H9 (cell line): ENCODE results near the gene HDHD3. TPM values are rescaled to one million over a fixed set of nuclear protein-coding genes. Genes with fewer than 3 reads are reported as not detected.

Experiments used
- DNase-seq: peaks from one replicate; pipeline ENCODE4 v3.0.0-alpha.2; 2017
- H2AFZ ChIP-seq: one replicate; pipeline ENCODE4 v1.6.1; 2013; ENCODE audit warnings: mild to moderate bottlenecking, low read length, control low read depth, moderate library complexity
- H2AK5ac ChIP-seq: 2 replicates; pipeline ENCODE4 v1.6.1; 2013; ENCODE audit warnings: low read length, control low read depth, mixed read lengths; ENCODE audit not compliant: insufficient read length
- H2BK120ac ChIP-seq: one replicate; pipeline ENCODE4 v1.6.1; 2013; ENCODE audit warnings: low read depth, mild to moderate bottlenecking, low read length, control low read depth, inconsistent platforms; ENCODE audit not compliant: poor library complexity, severe bottlenecking
- H2BK12ac ChIP-seq: 2 replicates; pipeline ENCODE4 v1.6.1; 2013; ENCODE audit warnings: low read length, control low read depth, mixed read lengths, low read depth; ENCODE audit not compliant: insufficient read length
- H2BK15ac ChIP-seq: 2 replicates; pipeline ENCODE4 v1.6.1; 2013; ENCODE audit warnings: low read depth, low read length, control low read depth
- H2BK20ac ChIP-seq: one replicate; pipeline ENCODE4 v1.6.1; 2013; ENCODE audit warnings: low read depth, mild to moderate bottlenecking, low read length, control low read depth, inconsistent platforms; ENCODE audit not compliant: poor library complexity, severe bottlenecking
- H2BK5ac ChIP-seq: 2 replicates; pipeline ENCODE4 v1.6.1; 2013; ENCODE audit warnings: low read length, control low read depth, mixed read lengths; ENCODE audit not compliant: insufficient read length
- H3K14ac ChIP-seq: 2 replicates; pipeline ENCODE4 v1.6.1; 2013; ENCODE audit warnings: low read length, control low read depth; ENCODE audit not compliant: insufficient read depth
- H3K18ac ChIP-seq: 2 replicates; pipeline ENCODE4 v1.6.1; 2013; ENCODE audit warnings: low read depth, mild to moderate bottlenecking, mixed read lengths, low read length, control low read depth; ENCODE audit not compliant: insufficient read length
- H3K23ac ChIP-seq: 2 replicates; pipeline ENCODE4 v1.6.1; 2013; ENCODE audit warnings: low read length, control low read depth, mixed read lengths, low read depth; ENCODE audit not compliant: insufficient read length
- H3K23me2 ChIP-seq: 2 replicates; pipeline ENCODE4 v1.6.1; 2013; ENCODE audit warnings: low read depth, mild to moderate bottlenecking, mixed read lengths, low read length, control low read depth; ENCODE audit not compliant: insufficient read length, poor library complexity, severe bottlenecking
- H3K27ac ChIP-seq: 2 replicates; pipeline ENCODE4 v1.5.1; 2013; ENCODE audit warnings: low read length, control low read depth, mixed read lengths, low read depth; ENCODE audit not compliant: insufficient read length
- H3K27me3 ChIP-seq: 2 replicates; pipeline ENCODE4 v1.6.1; 2013; ENCODE audit warnings: low read length, control low read depth, inconsistent platforms; ENCODE audit not compliant: insufficient read depth
- H3K4ac ChIP-seq: 2 replicates; pipeline ENCODE4 v1.6.1; 2013; ENCODE audit warnings: low read depth, mild to moderate bottlenecking, control low read depth, inconsistent platforms, low read length, moderate library complexity
- H3K4me1 ChIP-seq: 2 replicates; pipeline ENCODE4 v1.6.1; 2013; ENCODE audit warnings: low read length, control low read depth, inconsistent platforms; ENCODE audit not compliant: insufficient read depth
- H3K4me2 ChIP-seq: 2 replicates; pipeline ENCODE4 v1.6.1; 2013; ENCODE audit warnings: low read length, control low read depth, mixed read lengths; ENCODE audit not compliant: insufficient read length, insufficient read depth
- H3K56ac ChIP-seq: 2 replicates; pipeline ENCODE4 v1.6.1; 2013; ENCODE audit warnings: low read depth, mild to moderate bottlenecking, mixed read lengths, low read length, control low read depth; ENCODE audit not compliant: insufficient read length
- H3K79me1 ChIP-seq: 2 replicates; pipeline ENCODE4 v1.6.1; 2013; ENCODE audit warnings: low read depth, mild to moderate bottlenecking, moderate library complexity, low read length, control low read depth, inconsistent platforms; ENCODE audit not compliant: insufficient read depth, poor library complexity, severe bottlenecking
- H3K79me2 ChIP-seq: 2 replicates; pipeline ENCODE4 v1.6.1; 2013; ENCODE audit warnings: low read length, control low read depth, inconsistent platforms; ENCODE audit not compliant: insufficient read depth
- H3K9ac ChIP-seq: 2 replicates; pipeline ENCODE4 v1.6.1; 2013; ENCODE audit warnings: low read length, control low read depth, mixed read lengths; ENCODE audit not compliant: insufficient read length; ENCODE audit errors: extremely low read depth
- H3K9me3 ChIP-seq: one replicate; pipeline ENCODE4 v1.6.1; 2013; ENCODE audit warnings: low read depth, low read length, inconsistent platforms; ENCODE audit not compliant: control insufficient read depth
- H3T11ph ChIP-seq: one replicate; pipeline ENCODE4 v1.6.1; 2013; ENCODE audit warnings: mild to moderate bottlenecking, low read length, control low read depth, inconsistent platforms
- H4K20me1 ChIP-seq: one replicate; pipeline ENCODE4 v1.6.1; 2013; ENCODE audit not compliant: control insufficient read depth, insufficient read length, insufficient read depth
- H4K5ac ChIP-seq: 2 replicates; pipeline ENCODE4 v1.6.1; 2013; ENCODE audit warnings: low read depth, mild to moderate bottlenecking, mixed read lengths, low read length, control low read depth; ENCODE audit not compliant: insufficient read length
- H4K8ac ChIP-seq: replicated peaks from 2 replicates; pipeline ENCODE4 v1.6.1; 2013; ENCODE audit warnings: low read length, control low read depth, mixed read lengths, low read depth; ENCODE audit not compliant: insufficient read length
- H4K91ac ChIP-seq: 2 replicates; pipeline ENCODE4 v1.6.1; 2013; ENCODE audit warnings: low read depth, mild to moderate bottlenecking, moderate library complexity, mixed read lengths, low read length, control low read depth; ENCODE audit not compliant: insufficient read length
- H3K27ac Mint-ChIP-seq, 3 experiments: 2 replicates in 2 of 3; 3 replicates in 1 of 3; pipeline ENCODE4 v1.8.0; 2020 to 2021; ENCODE audit warnings: mixed read lengths in 3 of 3, mild to moderate bottlenecking in 1 of 3, moderate library complexity in 1 of 3
- H3K27me3 Mint-ChIP-seq: 2 replicates; pipeline ENCODE4 v1.8.0; 2021; ENCODE audit warnings: low read depth, mild to moderate bottlenecking, moderate library complexity, mixed read lengths
- H3K36me3 Mint-ChIP-seq, 3 experiments: 2 replicates in 2 of 3; 3 replicates in 1 of 3; pipeline ENCODE4 v1.8.0; 2020 to 2021; ENCODE audit warnings: low read depth in 3 of 3, mixed read lengths in 3 of 3; ENCODE audit not compliant: insufficient read depth in 1 of 3
- H3K4me1 Mint-ChIP-seq, 2 experiments: 2 replicates each; pipeline ENCODE4 v1.8.0; 2020; ENCODE audit warnings: mixed read lengths in 2 of 2
- H3K4me3 Mint-ChIP-seq, 2 experiments: 2 replicates in 1 of 2; 3 replicates in 1 of 2; pipeline ENCODE4 v1.8.0; 2020 to 2021; ENCODE audit warnings: mild to moderate bottlenecking in 2 of 2, mixed read lengths in 2 of 2, moderate library complexity in 1 of 2
- H3K9me3 Mint-ChIP-seq, 2 experiments: 2 replicates in 1 of 2; 3 replicates in 1 of 2; pipeline ENCODE4 v1.8.0; 2020; ENCODE audit warnings: mild to moderate bottlenecking in 2 of 2, mixed read lengths in 2 of 2, moderate library complexity in 1 of 2
- CTCF ChIP-seq: fragments of 200-600 bp; sonication (generic); conservative IDR thresholded peaks from 3 replicates; pipeline ENCODE4 v1.8.0; 2021; ENCODE audit warnings: antibody characterized with exemption, mild to moderate bottlenecking
- WGBS: extraction: QIAGEN DNeasy Blood & Tissue Kit; methylation state at CpG from one replicate; pipeline ENCODE4 v1.1.7; 2013; ENCODE audit warnings: missing lambda C conversion rate, low lambda C conversion rate, mixed read lengths; ENCODE audit not compliant: insufficient read length; ENCODE audit errors: extremely low coverage; 5-methylcytosine and 5-hydroxymethylcytosine counted together
- total RNA-seq: library from RNA; stranded (reverse); gene quantifications from 2 replicates; pipeline ENCODE4 v1.2.1, GENCODE V29; 2021

HDHD3 gene
- total RNA-seq, 1 experiment from 2014 or later: 10.9 TPM

GRCh38 chr9:113343732-113344231, 33.0 kb downstream of the HDHD3 start:
- H2AFZ ChIP-seq: no peak overlapping the region
- H3K27ac Mint-ChIP-seq: no peak overlapping the region
- no peaks in the 10 kb centered on the region for H3K4me1 ChIP-seq
- no peak overlapping the region for H3T11ph ChIP-seq
- no peak overlapping the region for H3K4me3 Mint-ChIP-seq
- H3K23me2 ChIP-seq: peaks cover 9% of the 10 kb centered on the region
- no peak overlapping the region for H3K27ac ChIP-seq
- no peak overlapping the region for H2BK12ac ChIP-seq
- no peak overlapping the region for H3K23ac ChIP-seq
- no peak overlapping the region for H4K91ac ChIP-seq
- WGBS: no CpG with 5 or more reads among the region's 1 CpG
- no peak for DNase-seq
- H3K14ac ChIP-seq: no peak overlapping the region
- H3K9ac ChIP-seq: no peak overlapping the region
- H2BK5ac ChIP-seq: no peak overlapping the region
- H2AK5ac ChIP-seq: no peak overlapping the region
- no peak overlapping the region for H3K4ac ChIP-seq
- no peak overlapping the region for H4K8ac ChIP-seq
- H3K27me3 Mint-ChIP-seq: peaks cover 51% of the 10 kb centered on the region
- no peaks in the 10 kb centered on the region for H3K79me2 ChIP-seq
- no peak overlapping the region for H4K5ac ChIP-seq
- no peaks in the 10 kb centered on the region for H3K36me3 Mint-ChIP-seq
- H3K18ac ChIP-seq: no peak overlapping the region
- no peaks in the 10 kb centered on the region for H4K20me1 ChIP-seq
- H3K9me3 ChIP-seq: no peaks in the 10 kb centered on the region
- H3K9me3 Mint-ChIP-seq: no peaks in the 10 kb centered on the region; a peak in 1 of 5 replicates
- no peaks in the 10 kb centered on the region for H3K79me1 ChIP-seq
- no peak overlapping the region for H2BK20ac ChIP-seq
- peaks cover 0 to 12% of the 10 kb centered on the region in 2 experiments for H3K4me1 Mint-ChIP-seq
- no peak overlapping the region for H2BK120ac ChIP-seq
- TF ChIP-seq CTCF: no peak
- no peak overlapping the region for H3K4me2 ChIP-seq
- no peaks in the 10 kb centered on the region; the same call in 1 of the 2 replicates for H3K27me3 ChIP-seq
- no peak overlapping the region for H2BK15ac ChIP-seq
- H3K56ac ChIP-seq: no peak overlapping the region
